ENCODE measurements around the gene FMNL2.

The FMNL2 gene

DNA sequence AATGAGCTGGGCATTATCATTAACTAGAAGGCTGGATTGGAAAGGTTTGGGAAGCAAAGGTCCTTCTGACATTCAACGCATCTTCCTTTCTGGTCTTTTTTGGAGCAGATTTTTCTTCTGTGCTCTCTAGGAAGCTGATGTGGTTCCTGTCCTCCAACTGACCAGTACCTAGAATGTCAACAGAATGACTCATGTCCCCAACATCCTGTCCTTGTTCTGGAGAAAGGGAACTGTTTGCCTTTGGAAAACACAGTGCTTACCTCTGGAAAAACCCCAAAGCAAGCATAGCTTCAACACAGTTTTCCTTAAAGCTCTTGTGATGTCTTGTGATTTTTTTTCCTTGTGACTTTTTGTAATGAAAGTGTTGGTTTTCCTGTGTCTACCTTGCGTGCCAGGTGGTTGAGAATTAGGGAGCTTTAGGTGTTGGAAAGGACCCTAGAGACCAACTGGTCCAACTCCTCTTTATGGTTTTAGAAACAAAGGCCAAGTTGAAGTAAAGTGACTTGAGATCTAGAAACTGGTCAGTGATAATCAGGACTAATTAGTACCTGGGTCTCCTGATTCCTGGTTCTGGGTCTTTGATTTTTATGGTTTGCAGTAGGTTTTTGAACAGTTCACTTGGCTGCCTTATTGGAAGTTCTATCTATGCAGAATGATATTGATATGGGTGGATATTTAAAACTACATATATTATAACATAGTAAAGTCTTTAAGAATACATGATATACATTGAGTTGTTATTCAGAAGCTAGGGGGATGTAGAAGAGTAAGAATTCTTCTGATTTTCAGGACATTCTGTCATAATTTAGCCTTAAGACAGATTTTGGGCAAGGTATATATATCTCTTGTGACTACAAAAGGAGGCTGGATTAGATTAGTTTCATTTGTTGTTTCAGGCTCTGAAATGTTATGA is 70.5 kb downstream of the FMNL2 start:
- no peak for DNase-seq (ENCODE audit: low read depth)

DNA sequence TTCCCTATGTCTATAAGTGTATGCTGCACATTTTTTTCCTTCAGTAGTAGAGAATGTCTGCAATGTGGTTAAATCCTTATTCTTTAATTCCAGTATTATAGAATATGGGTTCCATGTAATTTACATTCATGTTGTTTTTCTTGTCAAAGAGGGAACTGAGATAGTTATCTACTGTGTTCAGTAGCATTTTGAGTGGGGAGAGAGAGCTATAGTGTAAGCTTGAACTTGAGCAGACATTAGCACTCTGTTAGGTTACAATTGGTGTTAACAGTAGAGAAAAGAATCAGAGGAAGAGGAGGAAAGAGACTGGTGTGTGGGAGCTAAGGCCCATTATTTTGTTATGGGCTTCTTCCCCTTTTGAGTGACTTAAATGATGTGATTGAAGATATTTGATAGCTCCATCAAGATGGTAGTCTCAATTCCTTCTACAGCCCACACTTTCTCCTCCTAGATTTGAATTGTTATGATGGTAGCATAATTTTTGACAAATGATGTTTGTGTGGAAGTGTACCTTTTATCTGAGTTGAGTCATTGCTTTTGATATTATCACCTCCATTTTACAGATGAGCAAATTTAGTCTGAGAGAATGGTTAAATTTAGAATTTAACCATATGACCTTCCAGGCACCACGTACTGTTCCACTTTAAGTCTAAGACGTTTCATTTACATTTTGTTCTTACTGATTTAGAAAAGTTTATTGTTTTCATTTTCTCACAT is 71.3 kb downstream of the FMNL2 start:
- DNase-seq (ENCODE audit: low read depth) = no peak

DNA sequence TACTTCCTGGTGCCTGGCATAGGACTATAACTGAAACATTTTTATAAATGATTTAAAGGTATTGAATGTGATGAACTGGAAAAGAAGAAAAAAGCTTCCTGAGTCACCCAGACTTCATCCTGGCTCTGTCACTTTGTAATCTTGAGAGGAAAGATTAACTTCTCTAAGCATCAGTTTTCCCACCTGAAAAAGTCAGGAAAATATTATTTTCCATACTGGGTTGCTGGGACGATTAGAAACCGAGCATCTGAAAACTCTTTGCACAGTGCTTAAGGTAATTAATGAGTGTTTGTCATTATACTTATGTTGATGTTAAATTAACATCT is 71.8 kb downstream of the FMNL2 start:
- DNase-seq (ENCODE audit: low read depth) = no peak

DNA sequence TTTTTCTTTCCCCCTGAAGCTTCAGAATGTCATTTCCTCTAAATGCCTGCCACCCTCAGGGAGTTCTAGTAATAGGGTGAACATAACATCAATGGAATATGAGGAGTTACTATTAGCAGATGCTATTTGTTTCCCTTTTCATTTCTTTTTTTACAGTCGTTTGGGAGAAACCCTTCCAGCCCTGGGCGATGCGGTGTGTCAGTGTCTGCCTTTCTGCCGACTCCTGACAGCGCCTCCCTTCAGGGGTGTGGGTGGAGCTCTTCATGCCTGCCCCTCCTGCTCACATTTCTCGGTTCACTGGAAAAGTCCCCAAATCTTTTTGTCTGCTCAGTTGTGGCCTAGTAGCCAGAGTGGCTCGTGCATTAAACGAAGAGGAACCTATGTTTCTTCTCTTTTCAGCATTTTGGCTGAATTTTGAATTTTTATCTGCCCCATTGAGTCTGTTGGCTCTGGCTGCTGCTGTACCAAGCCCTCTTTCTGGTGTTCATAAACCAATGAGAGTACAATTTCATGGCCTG is 72.3 kb downstream of the FMNL2 start:
- DNase-seq (ENCODE audit: low read depth) = peak; percentile 8

DNA sequence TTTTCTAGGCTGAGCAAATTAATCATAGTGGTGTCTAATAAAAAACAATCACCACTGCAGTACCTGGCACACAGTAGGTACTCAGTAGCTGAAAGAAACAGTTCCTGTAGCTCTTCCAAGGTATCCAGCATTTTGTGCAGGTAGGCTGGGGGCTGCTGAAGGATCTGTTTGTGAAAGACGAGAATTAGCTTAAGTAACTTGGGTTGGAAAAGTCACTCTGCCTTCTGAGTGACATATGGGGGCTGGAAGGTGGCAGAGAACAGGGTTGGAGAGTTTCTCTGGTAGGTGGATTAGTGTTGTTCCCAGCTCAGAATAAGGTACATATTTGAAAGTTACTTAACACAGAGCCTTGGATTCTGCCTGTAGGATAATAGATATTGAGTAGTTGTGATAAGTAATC is 72.8 kb downstream of the FMNL2 start:
- no peak for DNase-seq (ENCODE audit: low read depth)

DNA sequence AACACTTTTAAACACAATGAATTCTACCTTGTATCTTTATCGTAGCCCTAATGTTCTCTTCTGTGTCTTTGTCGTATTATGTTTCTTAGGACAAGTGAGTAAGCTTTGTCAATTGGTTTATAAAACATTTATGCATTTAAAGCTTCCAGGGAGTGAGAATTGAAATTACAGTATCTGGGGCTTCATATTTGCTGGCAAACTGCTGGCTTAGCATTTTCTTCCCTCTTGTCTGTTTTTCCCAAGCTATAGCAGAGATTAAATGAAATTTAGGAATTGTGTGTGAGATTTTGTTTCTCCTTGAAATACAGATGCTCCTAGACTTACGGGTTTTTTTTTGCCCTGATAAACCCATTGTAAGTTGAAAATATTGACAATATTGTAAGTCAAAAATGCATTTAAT is 73.3 kb downstream of the FMNL2 start:
- no peak for DNase-seq (ENCODE audit: low read depth)

DNA sequence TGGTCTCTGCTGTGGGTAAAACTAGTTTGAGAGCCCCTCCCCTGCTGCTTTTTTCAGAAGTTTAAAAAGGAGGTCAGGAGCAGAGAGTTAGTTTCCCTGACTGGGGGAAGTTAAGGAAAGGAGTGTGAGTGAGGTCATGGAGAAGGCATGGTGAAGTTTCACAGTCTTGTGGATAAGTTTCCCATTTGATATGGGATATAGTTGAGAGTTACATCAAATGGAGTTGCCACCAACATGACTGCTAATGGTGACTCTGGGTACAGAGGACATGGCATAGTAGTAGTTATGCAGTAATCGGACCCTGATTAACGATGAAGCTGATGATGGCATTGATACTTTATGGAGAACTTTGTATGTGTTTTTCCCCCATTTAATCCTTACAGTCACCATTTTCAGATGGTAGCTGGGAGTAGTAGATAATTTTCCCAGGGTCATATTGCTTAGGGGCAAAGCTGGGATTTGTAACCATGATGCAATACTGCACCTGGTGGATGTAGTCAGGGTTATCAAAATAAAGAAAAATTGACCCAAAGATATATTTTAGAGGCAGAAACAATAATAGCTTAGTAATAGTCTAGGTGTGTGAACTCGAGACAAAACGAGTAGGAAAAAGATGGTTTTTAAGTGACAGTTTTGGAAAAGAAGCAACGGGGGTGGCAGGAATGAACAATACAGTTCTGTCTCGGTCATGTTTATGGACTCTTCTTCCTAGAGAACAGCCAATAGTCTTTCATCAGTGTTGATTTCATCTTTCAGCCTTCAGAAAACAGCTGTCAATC is 74.6 kb downstream of the FMNL2 start:
- DNase-seq (ENCODE audit: low read depth) = no peak

DNA sequence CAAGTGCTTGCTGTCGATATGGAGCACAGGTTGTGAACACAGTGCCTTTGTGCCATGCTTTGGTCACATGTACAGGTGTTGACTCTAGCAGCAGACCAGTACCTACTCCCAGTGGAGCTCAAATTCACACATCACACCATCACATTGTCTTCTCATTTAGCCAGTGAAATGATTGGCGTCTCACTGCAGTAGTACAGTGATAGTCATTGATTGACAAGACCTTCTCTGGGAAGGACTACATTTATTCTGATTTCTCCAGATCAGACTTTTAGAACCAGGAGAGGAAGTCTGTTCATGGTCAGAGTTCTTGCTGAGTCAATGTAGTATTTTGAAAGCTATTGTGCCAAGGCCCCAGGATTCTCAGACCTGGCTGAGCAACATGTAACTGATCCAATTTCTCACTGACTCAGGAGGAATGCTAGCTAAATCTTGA is 75.2 kb downstream of the FMNL2 start:
- no peak for DNase-seq (ENCODE audit: low read depth)

DNA sequence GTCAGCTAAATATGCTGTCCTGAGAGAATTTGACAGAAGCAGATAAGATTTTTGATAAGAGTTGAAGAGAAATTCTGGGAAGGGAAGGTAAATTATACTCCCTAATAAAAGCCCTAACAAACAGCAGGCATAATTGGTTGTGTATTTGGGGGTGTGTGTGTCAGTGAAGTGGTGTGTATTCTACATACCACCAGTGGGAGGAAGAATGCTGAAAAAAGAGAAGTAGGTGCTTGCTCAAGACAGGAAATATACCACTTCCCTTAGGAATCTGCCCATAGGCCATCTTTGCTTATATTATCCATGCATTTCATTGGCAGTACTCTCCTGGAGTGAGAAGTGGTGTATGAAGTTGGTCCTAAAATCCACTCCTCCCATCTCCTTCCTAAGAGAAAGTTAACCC is 76.2 kb downstream of the FMNL2 start:
- DNase-seq (ENCODE audit: low read depth) = no peak

DNA sequence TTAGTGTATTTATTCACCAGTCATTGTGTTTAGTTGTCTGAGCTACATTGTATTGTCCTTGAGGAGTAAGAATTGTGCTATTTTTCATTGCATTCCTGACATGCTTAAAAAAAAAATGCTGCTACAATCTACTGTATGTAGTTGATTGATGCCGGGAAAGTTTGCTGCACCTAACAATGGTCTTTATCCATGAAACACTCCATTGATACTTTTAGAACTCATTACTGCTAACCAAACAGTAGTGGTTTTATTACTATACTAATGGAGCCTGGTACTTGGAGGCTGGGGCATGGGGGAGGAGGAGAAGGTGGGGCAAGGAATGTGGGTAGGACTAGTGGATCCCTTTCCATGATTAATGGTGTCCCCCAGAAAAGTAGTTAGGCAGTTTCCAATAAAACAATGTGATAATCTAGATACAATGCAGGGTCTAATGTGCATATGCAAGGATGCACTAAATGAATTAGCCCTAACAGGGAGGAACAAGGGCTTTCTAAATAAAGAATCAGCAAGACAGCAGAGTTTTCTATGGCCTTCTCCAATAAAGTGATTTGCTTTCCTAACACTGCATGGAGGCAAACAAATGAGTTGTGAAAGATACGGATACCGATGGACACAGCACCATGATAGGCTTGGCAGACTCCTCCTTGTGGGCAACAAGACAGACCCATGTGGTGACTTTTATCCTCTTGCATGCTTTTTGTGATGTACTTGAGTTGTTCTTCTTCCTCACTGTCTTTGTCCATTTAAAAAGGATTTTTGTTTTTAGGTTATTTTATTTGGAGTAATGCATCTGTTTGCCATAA is 78.5 kb downstream of the FMNL2 start:
- no peak for DNase-seq (ENCODE audit: low read depth)

DNA sequence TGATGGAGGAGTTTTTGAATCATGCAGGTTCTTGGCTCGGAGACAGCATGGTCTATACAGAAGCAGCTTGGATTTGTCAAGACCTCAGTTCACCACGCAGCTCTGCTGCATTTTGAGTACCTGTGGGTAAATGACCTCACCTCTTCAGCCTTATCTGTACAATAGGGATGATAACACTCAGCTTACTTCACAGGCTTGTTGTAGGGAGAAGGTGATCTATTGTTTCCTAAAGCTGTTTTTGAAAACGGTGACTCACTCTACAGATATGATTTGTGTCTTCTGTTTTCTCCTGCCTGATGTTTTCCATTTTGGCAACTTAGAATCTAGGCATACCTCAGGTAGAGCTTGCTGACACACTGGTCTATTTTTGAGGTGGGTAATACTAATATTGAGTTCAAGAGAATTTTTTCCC is 80.3 kb downstream of the FMNL2 start:
- DNase-seq (ENCODE audit: low read depth) = peak; percentile 22

DNA sequence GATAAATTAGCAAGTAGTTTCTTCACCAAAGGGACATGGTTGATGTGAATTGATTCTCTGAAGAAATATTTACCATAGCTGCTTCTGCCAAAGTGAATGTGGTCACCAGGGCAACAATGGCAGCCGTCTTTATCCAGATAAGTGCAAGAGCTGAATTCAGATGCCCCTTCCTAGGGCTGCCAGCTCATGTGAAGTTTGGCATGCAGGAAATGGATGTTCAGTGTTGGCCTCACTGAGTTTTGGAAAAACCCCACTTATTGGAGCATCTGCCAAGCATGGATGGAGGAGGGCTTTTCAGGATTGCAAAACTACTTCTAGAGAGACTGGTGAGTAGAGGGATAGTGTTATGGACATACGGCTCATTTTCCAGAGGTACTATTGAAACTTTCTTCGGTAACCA is 80.8 kb downstream of the FMNL2 start:
- DNase-seq (ENCODE audit: low read depth) = no peak

DNA sequence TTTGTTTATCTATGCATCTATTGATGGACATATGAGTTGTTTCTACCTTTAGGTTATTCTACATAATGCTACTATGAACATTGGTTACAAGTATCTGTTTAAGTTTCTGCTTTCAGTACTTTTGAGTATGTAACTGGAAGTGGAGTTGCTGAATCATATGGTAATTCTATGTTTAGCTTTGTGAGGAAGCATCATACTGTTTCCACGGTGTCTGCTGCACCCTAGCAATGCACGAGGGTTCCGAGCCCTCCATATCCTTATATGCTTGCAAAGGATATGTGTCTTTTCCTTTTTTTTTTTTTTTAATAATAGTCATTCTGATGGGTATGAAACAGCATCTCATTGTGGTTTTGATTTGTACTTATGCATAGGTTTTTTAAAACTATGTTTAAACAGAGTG is 83.7 kb downstream of the FMNL2 start:
- no peak for DNase-seq (ENCODE audit: low read depth)

DNA sequence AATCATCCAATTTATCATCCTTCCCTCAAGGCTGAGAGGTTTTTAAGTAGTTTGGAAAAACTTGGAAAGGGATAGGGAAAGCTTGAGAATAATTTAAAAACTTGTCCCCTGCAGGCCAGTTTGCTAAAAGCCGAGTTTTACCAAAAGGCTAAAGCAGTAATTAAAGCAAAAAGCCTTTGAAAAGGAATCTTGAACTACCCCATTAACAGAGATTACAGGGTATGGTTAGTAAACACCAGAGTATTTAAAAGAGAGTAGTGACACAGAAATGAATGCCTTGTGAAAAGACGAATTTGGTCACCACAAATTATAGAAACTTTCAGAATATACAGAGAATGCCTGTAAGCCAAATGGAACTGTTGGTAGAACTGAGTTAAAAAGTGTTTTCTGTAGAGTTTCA is 85.0 kb downstream of the FMNL2 start:
- no peak for DNase-seq (ENCODE audit: low read depth)

DNA sequence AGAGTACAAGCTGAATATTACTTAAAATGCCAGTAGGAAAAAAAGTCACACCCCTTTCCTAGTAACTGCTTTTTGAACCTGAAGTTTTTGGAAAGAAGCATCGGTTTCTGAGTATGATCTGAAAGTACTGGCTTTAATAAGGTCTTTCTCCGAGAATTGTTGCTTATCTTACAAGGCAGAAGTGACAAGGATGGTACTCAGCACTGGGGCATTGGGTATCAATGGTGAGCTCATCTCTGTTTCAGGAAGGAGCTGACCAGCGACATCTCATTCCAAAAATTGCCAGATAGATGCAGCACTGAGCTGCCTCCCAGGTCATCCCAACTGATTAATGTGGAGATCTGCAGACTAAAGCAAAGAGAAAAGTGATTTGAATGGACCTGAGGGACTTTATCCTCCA is 85.4 kb downstream of the FMNL2 start:
- no peak for DNase-seq (ENCODE audit: low read depth)

DNA sequence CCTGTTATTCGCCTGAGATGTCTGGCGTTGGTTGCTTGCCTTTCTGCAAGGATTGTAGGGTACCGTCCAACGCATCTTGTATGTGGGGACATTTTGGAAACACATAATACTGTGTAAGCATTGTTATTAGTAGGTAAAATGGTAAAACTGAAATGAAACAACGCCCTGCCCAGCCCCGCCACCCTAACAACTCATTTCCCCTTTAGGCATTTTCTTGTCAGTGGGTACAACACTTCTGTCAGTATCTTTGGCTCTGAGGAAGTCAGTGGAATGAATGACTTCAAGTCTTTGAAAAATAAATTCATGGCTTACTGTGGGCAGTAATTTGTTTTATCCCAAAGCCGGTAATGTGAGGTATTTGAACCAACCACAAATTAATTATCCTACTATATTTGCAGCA is 86.0 kb downstream of the FMNL2 start:
- DNase-seq (ENCODE audit: low read depth) = no peak

DNA sequence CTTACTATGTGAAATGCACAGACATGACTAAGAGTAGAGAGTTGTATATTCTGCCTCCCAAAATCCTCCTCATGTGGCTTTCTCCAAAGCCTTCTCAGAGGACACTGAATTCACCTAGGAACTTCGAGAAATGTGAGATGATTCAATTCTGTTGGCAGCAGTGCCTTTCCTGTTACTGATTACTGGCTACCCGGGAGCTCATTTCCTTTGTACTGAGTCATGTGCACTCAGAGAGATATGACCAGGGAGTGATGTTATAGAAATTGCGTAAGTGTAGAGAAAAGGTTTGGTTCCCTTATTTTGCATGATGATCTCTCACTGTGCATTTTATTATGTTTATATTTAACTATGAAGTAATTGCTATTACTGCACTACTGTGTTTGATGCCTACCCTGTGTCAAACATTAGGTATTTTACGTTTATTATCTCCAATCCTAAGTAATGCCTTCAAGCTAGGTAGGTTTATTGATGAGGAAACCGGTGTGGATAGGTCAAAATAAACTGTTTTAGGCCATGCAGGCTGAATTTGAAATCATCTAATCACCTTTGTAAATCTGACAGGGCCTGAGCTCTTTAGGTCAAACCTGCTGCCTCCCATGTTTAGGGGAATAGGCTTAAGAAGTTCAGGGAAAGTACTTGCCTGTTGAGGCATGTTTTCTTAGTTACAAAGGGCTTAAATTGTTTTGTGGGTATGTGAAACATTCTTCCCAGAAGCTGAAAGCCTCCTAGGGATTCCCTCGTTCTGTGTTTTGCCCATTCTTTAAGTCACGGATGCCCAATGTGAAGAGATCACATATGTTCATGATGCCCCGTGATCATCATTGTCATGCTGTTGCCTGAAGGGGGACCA is 86.8 kb downstream of the FMNL2 start:
- DNase-seq (ENCODE audit: low read depth) = no peak

DNA sequence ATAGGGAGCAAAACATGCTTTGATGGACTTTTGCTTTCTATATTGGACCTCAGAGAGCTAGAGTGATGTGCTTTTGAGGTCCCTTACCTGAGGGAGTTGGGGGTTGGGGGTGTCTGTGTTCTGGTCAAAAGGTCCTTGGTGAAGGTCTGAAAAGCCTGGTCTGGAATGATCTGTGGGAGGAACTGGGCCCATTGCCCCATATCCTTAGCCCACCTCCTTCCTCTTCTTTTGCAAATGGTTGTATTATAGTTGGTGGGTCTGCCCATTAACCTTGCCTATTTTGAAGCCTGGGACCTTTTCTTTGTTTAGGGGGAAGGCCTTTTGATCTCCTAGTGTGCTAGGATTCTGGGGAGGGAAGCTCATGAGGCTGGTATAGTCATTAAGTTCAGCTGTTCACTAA is 88.7 kb downstream of the FMNL2 start:
- DNase-seq (ENCODE audit: low read depth) = no peak

DNA sequence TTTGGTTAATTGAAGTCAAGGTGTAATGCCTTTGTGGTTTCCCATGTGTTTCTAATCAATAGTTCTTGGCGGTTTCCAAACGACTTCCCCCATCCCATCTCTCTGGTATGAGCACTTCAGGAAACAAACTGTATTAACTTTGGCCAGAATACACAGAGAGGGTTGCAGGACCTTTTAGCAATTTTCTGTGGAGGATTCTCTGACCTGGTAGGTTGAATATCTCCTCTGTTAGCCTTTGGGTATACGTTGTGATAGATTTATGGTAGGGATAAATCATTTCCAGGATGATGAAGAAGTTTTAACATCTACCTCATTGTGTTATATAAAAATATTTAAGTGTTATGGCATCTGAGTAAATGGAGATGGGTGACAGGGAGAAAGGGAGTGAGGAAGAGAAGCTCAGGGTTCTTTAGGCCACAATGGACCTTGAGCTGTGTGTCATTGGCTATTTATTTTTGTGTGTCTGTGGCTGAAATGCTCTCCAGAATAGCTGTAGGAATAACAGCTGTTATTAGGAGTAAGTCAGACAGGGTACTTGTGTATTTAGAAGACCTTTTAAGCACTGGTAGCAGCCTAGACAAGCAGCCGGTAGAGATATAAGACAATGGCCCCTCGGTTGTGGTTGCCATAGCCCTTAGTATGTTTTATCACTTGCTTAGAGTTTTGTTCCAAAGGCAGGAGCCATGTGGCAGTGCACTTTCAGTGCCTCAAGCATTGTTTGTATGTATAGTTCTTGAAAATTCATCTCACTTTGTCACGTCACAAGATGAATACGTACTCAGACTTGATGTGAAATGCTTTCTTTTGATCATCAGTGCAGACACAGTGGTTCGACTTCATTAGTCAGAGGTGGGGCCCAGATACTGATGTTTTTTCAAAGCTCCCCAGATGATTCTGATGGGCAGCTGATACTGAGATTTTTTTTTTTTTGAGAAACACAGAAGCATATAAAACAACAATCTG is 91.1 kb downstream of the FMNL2 start:
- DNase-seq (ENCODE audit: low read depth) = no peak

DNA sequence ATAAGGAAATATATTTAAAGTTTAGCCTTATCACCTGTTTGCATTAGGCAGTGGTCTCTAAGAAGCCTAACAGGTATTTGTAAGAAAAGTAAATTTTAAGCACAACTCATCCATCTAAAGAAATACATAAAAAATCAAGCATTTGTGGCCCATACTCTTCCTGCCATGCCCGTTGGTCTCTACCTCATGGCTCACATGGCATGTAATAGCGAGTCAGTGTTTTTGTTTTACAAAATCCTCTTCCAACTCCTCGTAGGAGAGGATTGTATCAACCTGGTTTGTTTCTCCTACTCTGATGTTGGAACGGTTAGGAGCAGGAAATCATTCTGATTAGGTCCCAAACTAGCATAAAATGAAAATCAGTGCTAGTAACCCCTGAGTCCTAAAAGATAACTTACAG is 91.8 kb downstream of the FMNL2 start:
- DNase-seq (ENCODE audit: low read depth) = no peak
